ENCODE measurements around the gene PHACTR3. TPM values are rescaled to one million over a fixed set of nuclear protein-coding genes. Genes with fewer than 3 reads are reported as not detected.

PHACTR3 gene
- total RNA-seq, 1 donor from 2014 or later: 0.14 TPM

- Mint-ChIP-seq H3K4me1 (ENCODE audit: low read depth, unreplicated experiment) (no peaks in the 10 kb centered on the region), H3K4me3 (ENCODE audit: unreplicated experiment) (no peak overlapping the region), H3K36me3 (ENCODE audit: low read depth, unreplicated experiment) (no peaks in the 10 kb centered on the region), H3K27ac (ENCODE audit: unreplicated experiment) (no peak overlapping the region), H3K9me3 (ENCODE audit: unreplicated experiment) (peaks cover 3% of the 10 kb centered on the region), H3K27me3 (ENCODE audit: low read depth, unreplicated experiment) (peaks cover 46% of the 10 kb centered on the region)
- H3K4me3 ChIP-seq (ENCODE audit: insufficient read depth, low read depth, low read length): no peak overlapping the region
- DNase-seq (ENCODE audit: low read depth): no peak
- H3K36me3 ChIP-seq (ENCODE audit: insufficient read depth, low read length): no peaks in the 10 kb centered on the region
- H4K20me1 ChIP-seq (ENCODE audit: insufficient read depth, low read length): no peaks in the 10 kb centered on the region
- H3K27me3 ChIP-seq (ENCODE audit: insufficient read depth, low read length): peaks cover 2% of the 10 kb centered on the region
- H3K4me1 ChIP-seq (ENCODE audit: insufficient read depth, low read length): no peaks in the 10 kb centered on the region
- H2AFZ ChIP-seq (ENCODE audit: low read depth, low read length): no peak overlapping the region
- no peak for FAIRE-seq
- TF ChIP-seq EZH2 (IDR thresholded peaks at IDR 0.05; ENCODE audit: insufficient read depth, low read length) (no peak), CTCF (IDR thresholded peaks at IDR 0.05; ENCODE audit: insufficient read depth, low read depth, low read length) (no peak)
- no peak overlapping the region for H3K27ac ChIP-seq (ENCODE audit: low read depth, low read length)
- no peak overlapping the region for H3K9ac ChIP-seq (ENCODE audit: low read length)
- peaks cover 6% of the 10 kb centered on the region for H3K9me3 ChIP-seq (ENCODE audit: insufficient read depth, low read depth, low read length)
- no peaks in the 10 kb centered on the region for H3K79me2 ChIP-seq (ENCODE audit: insufficient read depth, low read length)
- H3K4me2 ChIP-seq (ENCODE audit: low read length): no peak overlapping the region
Observed at GRCh38 chr20:59823491-59824259, 219.3 kb downstream of the PHACTR3 start.

GRCh38 chr20:59824711-59825562, 220.6 kb downstream of the PHACTR3 start:
- Histone ChIP-seq H3K36me3 (ENCODE audit: insufficient read depth, low read length) (no peaks in the 10 kb centered on the region), H3K4me2 (ENCODE audit: low read length) (no peak overlapping the region), H3K4me1 (ENCODE audit: insufficient read depth, low read length) (no peaks in the 10 kb centered on the region), H3K9me3 (ENCODE audit: insufficient read depth, low read depth, low read length) (peaks cover 3% of the 10 kb centered on the region), H3K79me2 (ENCODE audit: insufficient read depth, low read length) (no peaks in the 10 kb centered on the region), H3K9ac (ENCODE audit: low read length) (no peak overlapping the region), H2AFZ (ENCODE audit: low read depth, low read length) (no peak overlapping the region), H3K27me3 (ENCODE audit: insufficient read depth, low read length) (peaks cover 2% of the 10 kb centered on the region), H3K27ac (ENCODE audit: low read depth, low read length) (no peak overlapping the region), H4K20me1 (ENCODE audit: insufficient read depth, low read length) (no peaks in the 10 kb centered on the region), H3K4me3 (ENCODE audit: insufficient read depth, low read depth, low read length) (no peak overlapping the region)
- no peak for TF ChIP-seq EZH2 (IDR thresholded peaks at IDR 0.05; ENCODE audit: insufficient read depth, low read length)
- TF ChIP-seq CTCF (IDR thresholded peaks at IDR 0.05; ENCODE audit: insufficient read depth, low read depth, low read length): no peak
- DNase-seq (ENCODE audit: low read depth) (no peak), FAIRE-seq (no peak)
- no peak overlapping the region for H3K4me3 Mint-ChIP-seq (ENCODE audit: unreplicated experiment)
- no peaks in the 10 kb centered on the region for H3K4me1 Mint-ChIP-seq (ENCODE audit: low read depth, unreplicated experiment)
- no peaks in the 10 kb centered on the region for H3K36me3 Mint-ChIP-seq (ENCODE audit: low read depth, unreplicated experiment)
- no peak overlapping the region for H3K27ac Mint-ChIP-seq (ENCODE audit: unreplicated experiment)
- H3K9me3 Mint-ChIP-seq (ENCODE audit: unreplicated experiment): peaks cover 3% of the 10 kb centered on the region
- H3K27me3 Mint-ChIP-seq (ENCODE audit: low read depth, unreplicated experiment): peaks cover 52% of the 10 kb centered on the region

Measured in astrocyte (in vitro differentiated cells and primary cell).